Panc1 (cell line): ENCODE data around the gene RALB.

Source experiments
- CTCF ChIP-seq: fragments of 450-650 bp; IDR thresholded peaks from 2 replicates; pipeline ENCODE4 v1.5.1; 2017; ENCODE audit warnings: mild to moderate bottlenecking
- POLR2AphosphoS5 ChIP-seq: IDR thresholded peaks from 2 replicates; pipeline ENCODE4 v1.6.1; 2012; ENCODE audit warnings: mild to moderate bottlenecking, low read depth, low read length, moderate library complexity
- REST ChIP-seq, 2 experiments: IDR thresholded peaks; 2 replicates each; pipeline ENCODE4 v1.6.1; 2011 to 2012; ENCODE audit warnings: low read depth in 2 of 2, control low read depth in 1 of 2, low read length in 1 of 2, mild to moderate bottlenecking in 1 of 2, moderate library complexity in 1 of 2; ENCODE audit not compliant: insufficient read depth in 1 of 2

GRCh38 chr2:120224735-120225548, 27.7 kb upstream of the RALB start:
- TF ChIP-seq CTCF: no peak
- TF ChIP-seq REST (IDR thresholded peaks at IDR 0.05; ENCODE audit: insufficient read depth in 1 of 2, low read depth in 2 of 2, low read length in 1 of 2): no peak
- no peak for TF ChIP-seq POLR2AphosphoS5
